Keratinocyte (primary cell): ENCODE measurements around the gene RPH3AL. TPM values are rescaled to one million over a fixed set of nuclear protein-coding genes. Genes with fewer than 3 reads are reported as not detected.

ENCODE experiments used
- DNase-seq: peaks from one replicate; pipeline ENCODE4 v3.0.0-alpha.2; 2011; ENCODE audit warnings: low read depth, missing footprints, low spot score
- FAIRE-seq: peaks from 2 replicates; lab custom pipeline; 2011; peaks lifted over from hg19 to GRCh38; lab: Jason Lieb, UNC
- H2AFZ ChIP-seq: 2 replicates; pipeline ENCODE4 v1.6.0; 2012; ENCODE audit warnings: low read length, control low read depth, inconsistent platforms; ENCODE audit not compliant: control insufficient read depth
- H3K27ac ChIP-seq: 2 replicates; pipeline ENCODE4 v1.5.1; 2011; ENCODE audit warnings: low read length; ENCODE audit not compliant: control insufficient read depth, insufficient read depth
- H3K27me3 ChIP-seq: 3 replicates; pipeline ENCODE4 v1.6.0; 2011; ENCODE audit warnings: low read length; ENCODE audit not compliant: control insufficient read depth, insufficient read depth; ENCODE audit errors: extremely low read depth
- H3K36me3 ChIP-seq, 2 experiments: 2 replicates in 1 of 2; 3 replicates in 1 of 2; pipeline ENCODE4 v1.5.1; 2011; ENCODE audit warnings: low read length in 2 of 2, mild to moderate bottlenecking in 1 of 2; ENCODE audit not compliant: control insufficient read depth in 2 of 2, insufficient read depth in 2 of 2; ENCODE audit errors: extremely low read depth in 1 of 2
- H3K4me1 ChIP-seq: 3 replicates; pipeline ENCODE4 v1.5.1; 2011; ENCODE audit warnings: low read length; ENCODE audit not compliant: control insufficient read depth, insufficient read depth; ENCODE audit errors: extremely low read depth
- H3K4me2 ChIP-seq: 3 replicates; pipeline ENCODE4 v1.6.0; 2011; ENCODE audit warnings: low read depth, low read length; ENCODE audit not compliant: control insufficient read depth, insufficient read depth; ENCODE audit errors: extremely low read depth
- H3K4me3 ChIP-seq, 3 experiments: fragments of 200-600 bp in 1 of 3; sonication (generic) in 1 of 3; 2 replicates in 2 of 3; 3 replicates in 1 of 3; pipeline ENCODE4 v1.5.1; 2011 to 2016; ENCODE audit warnings: low read length in 3 of 3, mild to moderate bottlenecking in 3 of 3, control low read depth in 2 of 3, inconsistent platforms in 1 of 3, low read depth in 1 of 3, mixed read lengths in 1 of 3, mixed run types in 1 of 3, moderate library complexity in 1 of 3; ENCODE audit not compliant: control insufficient read depth in 2 of 3, insufficient read depth in 2 of 3; ENCODE audit errors: extremely low read depth in 1 of 3
- H3K79me2 ChIP-seq: 2 replicates; pipeline ENCODE4 v1.6.0; 2012; ENCODE audit warnings: low read length; ENCODE audit not compliant: control insufficient read depth, insufficient read depth
- H3K9ac ChIP-seq: 3 replicates; pipeline ENCODE4 v1.6.0; 2011; ENCODE audit warnings: low read length; ENCODE audit not compliant: control insufficient read depth, insufficient read depth; ENCODE audit errors: extremely low read depth
- H3K9me1 ChIP-seq: 3 replicates; pipeline ENCODE4 v1.6.0; 2011; ENCODE audit warnings: low read length; ENCODE audit not compliant: control insufficient read depth, insufficient read depth; ENCODE audit errors: extremely low read depth
- H3K9me3 ChIP-seq: 2 replicates; pipeline ENCODE4 v1.5.1; 2012; ENCODE audit warnings: low read depth, low read length; ENCODE audit not compliant: control insufficient read depth
- H4K20me1 ChIP-seq: 3 replicates; pipeline ENCODE4 v1.6.0; 2011; ENCODE audit warnings: low read length; ENCODE audit not compliant: control insufficient read depth, insufficient read depth; ENCODE audit errors: extremely low read depth
- CTCF ChIP-seq, 3 experiments: IDR thresholded peaks in 1 of 3; conservative IDR thresholded peaks in 1 of 3; optimal IDR thresholded peaks in 1 of 3; 2 replicates in 2 of 3; 3 replicates in 1 of 3; pipeline versions ENCODE3 to v1.5.1; 2011; ENCODE audit warnings: low read length in 3 of 3, mild to moderate bottlenecking in 3 of 3, moderate library complexity in 2 of 3, control low read depth in 1 of 3, inconsistent platforms in 1 of 3; ENCODE audit not compliant: insufficient read depth in 2 of 3; ENCODE audit errors: extremely low read depth in 1 of 3
- EZH2 ChIP-seq: IDR thresholded peaks from one replicate; pipeline ENCODE4 v1.6.1; 2012; ENCODE audit warnings: inconsistent platforms, mild to moderate bottlenecking, low read length, moderate library complexity
- dilution Hi-C: fragments of 300-500 bp; cut with MboI; formaldehyde crosslinking; loops from one replicate; pipeline ENCODE4 v1.7.0; 2020; ENCODE audit warnings: low sequenced_read_pairs; ENCODE audit not compliant: extremely low pct_ligation_motif_present
- polyA plus RNA-seq, 5 experiments: library from polyadenylated mRNA; depleted of rRNA in 3 of 5; stranded (reverse) in 3 of 5; stranded (forward) in 1 of 5; unstranded in 1 of 5; fragments of >200 nt; gene quantifications; 1 replicate in 1 of 5; 2 replicates in 3 of 5; 3 replicates in 1 of 5; pipeline versions ENCODE4 v1.2.1 to v1.2.3, GENCODE V29; 2011 to 2012; ENCODE audit warnings: missing spikeins in 2 of 5, low read depth in 1 of 5, low replicate concordance in 1 of 5

RPH3AL gene
- polyA plus RNA-seq, 1 donor (not counting 4 experiments of a cell fraction or from before 2014, with no cell fraction given): 0.31 TPM

DNA sequence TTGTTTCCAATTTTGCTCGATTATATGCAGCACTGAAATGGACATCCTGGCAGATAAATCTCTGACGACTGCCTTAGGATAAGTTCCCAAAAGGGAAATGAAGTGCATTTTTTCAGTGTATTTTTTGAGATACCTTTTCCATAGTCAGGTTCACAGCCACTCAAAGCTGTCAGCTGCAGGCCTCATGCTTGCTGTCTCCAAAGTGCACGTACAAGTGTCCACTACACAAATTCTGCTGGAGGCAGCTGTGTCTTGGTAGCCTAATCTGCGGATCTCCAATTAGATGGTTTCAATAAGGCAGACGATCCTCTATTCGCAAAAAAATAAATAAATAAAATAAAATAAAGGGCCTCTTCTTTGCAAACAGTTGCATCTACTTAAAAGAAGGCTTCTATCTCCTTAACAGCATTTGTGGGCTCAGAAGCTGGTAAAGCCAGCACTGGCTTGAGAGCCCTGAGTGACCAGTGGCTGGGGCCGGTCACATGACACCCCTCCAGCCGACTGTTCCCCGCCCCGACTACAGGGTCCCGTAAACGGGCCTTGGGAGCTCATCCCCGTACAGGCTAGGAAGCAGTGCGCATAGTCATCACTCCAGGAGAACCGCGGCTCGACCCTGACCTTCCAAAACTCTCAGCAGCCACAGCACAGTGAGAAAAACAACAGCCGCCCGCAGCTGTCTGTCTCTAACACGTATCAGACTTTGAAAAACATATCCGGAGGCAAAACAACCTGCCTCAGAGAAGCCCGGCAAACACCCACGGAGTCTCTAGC, 18.8 kb downstream of the RPH3AL start:
- Histone ChIP-seq H3K36me3 (no peaks in the 10 kb centered on the region), H4K20me1 (no peaks in the 10 kb centered on the region), H3K4me1 (peaks cover 34% of the 10 kb centered on the region), H2AFZ (no peak overlapping the region), H3K9me1 (no peaks in the 10 kb centered on the region), H3K27ac (no peak overlapping the region), H3K79me2 (no peaks in the 10 kb centered on the region), H3K4me3 (no peak overlapping the region), H3K9ac (no peak overlapping the region), H3K9me3 (no peaks in the 10 kb centered on the region), H3K27me3 (peaks cover 29% of the 10 kb centered on the region), H3K4me2 (no peak overlapping the region)
- TF ChIP-seq CTCF (optimal IDR thresholded peaks at IDR 0.05 in 1 of 3, IDR thresholded peaks at IDR 0.05 in 1 of 3, conservative IDR thresholded peaks at IDR 0.05 in 1 of 3; ENCODE audit: extremely low read depth in 1 of 3, insufficient read depth in 2 of 3, low read length in 3 of 3) (no peak), EZH2 (no peak)
- dilution Hi-C loops: no loop called here
- FAIRE-seq (no peak), DNase-seq (no peak)

DNA sequence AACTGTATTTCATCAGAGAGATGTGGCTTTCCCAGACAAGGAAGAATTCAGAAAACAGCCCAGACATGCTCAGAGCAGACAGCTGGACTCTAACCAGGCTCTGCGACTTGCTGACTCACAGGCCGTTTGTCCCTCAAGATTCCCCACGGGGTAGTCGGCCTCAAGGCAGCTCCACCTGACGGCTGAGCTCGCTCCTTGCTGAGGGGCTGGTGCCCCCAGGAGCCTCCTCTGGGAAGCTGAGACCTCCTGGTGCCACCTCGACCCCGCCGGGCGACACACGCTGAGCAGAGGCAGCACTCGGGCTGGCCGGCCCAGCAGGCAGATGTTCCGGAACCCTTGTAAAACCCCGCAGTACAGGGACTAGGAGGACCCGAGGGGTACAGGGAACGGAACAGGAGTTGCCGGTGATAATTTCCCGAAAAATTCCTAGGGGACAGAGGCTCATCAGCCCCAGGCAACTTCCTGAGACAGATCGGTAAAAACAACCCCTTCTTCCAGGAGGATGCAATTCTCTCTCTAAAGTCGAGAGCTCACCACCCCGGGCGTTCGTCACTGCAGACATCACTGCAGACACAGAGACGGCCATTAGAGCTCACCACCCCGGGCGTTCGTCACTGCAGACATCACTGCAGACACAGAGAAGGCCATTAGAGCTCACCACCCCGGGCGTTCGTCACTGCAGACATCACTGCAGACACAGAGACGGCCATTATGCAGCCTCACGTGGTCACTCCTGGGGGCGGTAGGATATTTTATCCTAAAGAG, 19.9 kb downstream of the RPH3AL start:
- DNase-seq (no peak), FAIRE-seq (peak; percentile 96)
- Histone ChIP-seq H3K9me1 (no peaks in the 10 kb centered on the region), H3K79me2 (no peaks in the 10 kb centered on the region), H4K20me1 (no peaks in the 10 kb centered on the region), H3K9ac (peak overlapping the region; percentile 42), H3K4me1 (peaks cover 34% of the 10 kb centered on the region), H3K36me3 (no peaks in the 10 kb centered on the region), H3K4me2 (peak overlapping the region; percentile 65), H3K4me3 (peak overlapping the region in 2 of 3 experiments; percentile 28 to 30), H3K9me3 (no peaks in the 10 kb centered on the region), H2AFZ (peak overlapping the region; percentile 41), H3K27me3 (peaks cover 18% of the 10 kb centered on the region), H3K27ac (no peak overlapping the region)
- dilution Hi-C loops: no loop called here
- no peak for TF ChIP-seq EZH2
- TF ChIP-seq CTCF (optimal IDR thresholded peaks at IDR 0.05 in 1 of 3, IDR thresholded peaks at IDR 0.05 in 1 of 3, conservative IDR thresholded peaks at IDR 0.05 in 1 of 3; ENCODE audit: extremely low read depth in 1 of 3, insufficient read depth in 2 of 3, low read length in 3 of 3): peak in 1 of 3 experiments; percentile 12
